Activated CD8-positive, alpha-beta T cell treated with anti-CD3 and anti-CD28 coated beads for 36 hours (primary cell): ENCODE measurements around the gene ABCC12. TPM values are rescaled to one million over a fixed set of nuclear protein-coding genes. Genes with fewer than 3 reads are reported as not detected.

ENCODE experiments used
- ATAC-seq: fragments of 200-7000 bp; cut with Tn5 transposase; one replicate; pipeline ENCODE4 v1.10.0; 2021; ENCODE audit warnings: mild to moderate bottlenecking, moderate library complexity
- CTCF ChIA-PET: fragments of 350-600 bp; sonication (Branson Sonifier 250); formaldehyde crosslinking; loops from one replicate; lab custom pipeline; 2021; ENCODE audit warnings: antibody characterized with exemption; lab: Charles Lee
- POLR2A ChIA-PET: fragments of 350-600 bp; sonication (Branson Sonifier 250); formaldehyde crosslinking; loops from one replicate; lab custom pipeline; 2021; ENCODE audit warnings: antibody characterized with exemption; lab: Charles Lee
- DNase-seq: peaks from one replicate; pipeline ENCODE4 v3.0.0-alpha.2; 2020
- H3K27ac Mint-ChIP-seq: one replicate; pipeline ENCODE4 v1.8.0; 2021; ENCODE audit warnings: mild to moderate bottlenecking, mixed read lengths
- H3K27me3 Mint-ChIP-seq: one replicate; pipeline ENCODE4 v1.8.0; 2021; ENCODE audit warnings: mixed read lengths
- H3K36me3 Mint-ChIP-seq: one replicate; pipeline ENCODE4 v1.8.0; 2021; ENCODE audit warnings: low read depth, mixed read lengths
- H3K4me1 Mint-ChIP-seq: one replicate; pipeline ENCODE4 v1.8.0; 2021; ENCODE audit warnings: low read depth, mixed read lengths
- H3K4me3 Mint-ChIP-seq: one replicate; pipeline ENCODE4 v1.8.0; 2021; ENCODE audit warnings: mild to moderate bottlenecking, moderate library complexity, mixed read lengths
- H3K9me3 Mint-ChIP-seq: one replicate; pipeline ENCODE4 v1.8.0; 2021; ENCODE audit warnings: mixed read lengths
- CTCF ChIP-seq: fragments of 200-600 bp; IDR thresholded peaks from one replicate; pipeline ENCODE4 v1.8.0; 2022; ENCODE audit warnings: antibody characterized with exemption, mild to moderate bottlenecking
- intact Hi-C: fragments of 100-400 bp; cut with micrococcal nuclease; formaldehyde crosslinking; loops from one replicate; pipeline ENCODE4 v1.10.0; 2022
- total RNA-seq, 2 experiments: library from RNA; stranded (reverse); gene quantifications; one replicate each; pipeline ENCODE4 v1.2.3, GENCODE V29; 2021

The ABCC12 gene
- not detected for total RNA-seq

DNA sequence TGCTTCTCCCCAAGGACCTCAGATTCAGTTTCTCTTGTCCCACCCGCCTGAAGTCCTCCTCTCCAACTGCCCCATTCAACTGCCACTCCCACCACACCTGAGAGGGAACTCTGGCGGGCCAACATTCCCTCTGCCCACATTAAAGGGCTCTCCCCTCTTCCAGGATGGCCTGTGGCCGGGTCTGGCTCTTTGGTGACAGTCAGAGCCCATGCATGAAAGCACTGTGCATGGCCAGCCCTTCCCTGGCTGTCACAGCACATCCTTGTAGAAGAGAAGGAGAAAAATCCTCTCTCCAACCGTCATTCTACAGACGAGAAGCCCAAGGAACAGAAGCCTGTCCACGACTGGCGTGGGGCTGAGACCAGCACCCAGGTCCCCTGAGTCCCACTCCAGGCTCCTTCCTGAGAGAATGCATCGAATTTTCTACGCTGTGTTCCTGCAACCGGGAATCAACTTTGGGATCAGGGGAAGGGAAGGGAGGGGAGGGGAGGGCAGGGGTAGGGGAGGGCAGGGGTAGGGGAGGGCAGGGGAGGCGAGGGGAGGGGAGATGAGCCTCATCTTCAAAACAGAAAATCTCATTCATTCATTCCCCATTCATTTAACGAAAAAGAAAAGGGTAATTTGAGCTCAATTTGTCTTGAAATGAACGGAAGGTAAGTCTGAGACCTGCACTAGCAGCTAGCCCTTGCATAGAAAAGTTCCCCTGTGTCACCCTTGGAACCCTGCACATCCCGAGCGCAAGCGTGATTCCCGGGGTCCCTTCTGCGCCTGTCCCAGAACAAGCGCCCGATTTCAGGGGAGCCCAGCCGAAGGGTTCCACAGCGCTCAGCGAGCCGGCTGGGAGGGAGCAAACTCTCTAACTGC is at the start of gene ABCC12:
Gene ABCC12 (minus strand): TSS at position 68 of the 864 bp plus-strand sequence. CDS start 9,569 bp downstream, outside the sequence.
- intact Hi-C loops: loop anchor here (10.0 kb wide), 1 partner anchor 1011 kb away; the partner anchor contains the start of gene NETO2
- peaks cover 24% of the 10 kb centered on the region for H3K27me3 Mint-ChIP-seq
- H3K36me3 Mint-ChIP-seq: no peaks in the 10 kb centered on the region
- POLR2A ChIA-PET: interaction anchor here (0.6 to 0.7 kb wide), 2 partner anchors 14 to 540 kb away, joined by 3 to 4 read pairs; no protein-coding TSS in a partner anchor
- no peak for TF ChIP-seq CTCF
- DNase-seq (no peak), ATAC-seq (no peak)
- peaks cover 28% of the 10 kb centered on the region for H3K4me1 Mint-ChIP-seq
- H3K27ac Mint-ChIP-seq: no peak within 1 kb of the TSS
- CTCF ChIA-PET: interaction anchor here (0.6 to 5.4 kb wide), 14 partner anchors 9 to 1392 kb away, joined by 3 to 47 read pairs (median 4); partner anchors contain the start of gene NETO2
- H3K4me3 Mint-ChIP-seq: no peak within 1 kb of the TSS
- H3K9me3 Mint-ChIP-seq: no peaks in the 10 kb centered on the region

DNA sequence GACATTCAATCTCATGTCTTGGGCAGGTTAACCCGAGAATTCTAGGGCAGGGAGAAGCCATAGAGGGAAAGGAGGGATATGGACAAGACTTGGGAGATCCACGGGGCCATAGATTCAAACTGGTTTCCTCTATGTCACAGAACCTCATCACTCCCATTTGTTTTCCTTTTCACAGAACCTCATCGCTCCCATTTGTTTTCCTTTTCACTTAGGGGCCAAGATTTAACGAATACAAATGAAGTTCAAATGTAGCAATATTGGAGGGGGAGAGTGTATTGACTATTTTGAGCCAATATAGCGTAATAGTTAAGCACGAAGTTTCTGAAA is 49.0 kb upstream of the ABCC12 start:
- no peaks in the 10 kb centered on the region for H3K9me3 Mint-ChIP-seq
- no peak for TF ChIP-seq CTCF
- peaks cover 11% of the 10 kb centered on the region for H3K27me3 Mint-ChIP-seq
- intact Hi-C loops: no loop called here
- DNase-seq: no peak
- H3K4me3 Mint-ChIP-seq: no peak overlapping the region
- H3K4me1 Mint-ChIP-seq: peaks cover 2% of the 10 kb centered on the region
- ChIA-PET POLR2A (no interaction called here), CTCF (no interaction called here)
- H3K36me3 Mint-ChIP-seq: no peaks in the 10 kb centered on the region
- H3K27ac Mint-ChIP-seq: no peak overlapping the region
- no peak for ATAC-seq

GRCh38 chr16:48203974-48204824 is 48.4 kb upstream of the ABCC12 start:
- intact Hi-C loops: no loop called here
- no peak for TF ChIP-seq CTCF
- Mint-ChIP-seq H3K27ac (no peak overlapping the region), H3K36me3 (no peaks in the 10 kb centered on the region), H3K4me1 (peaks cover 2% of the 10 kb centered on the region), H3K27me3 (peaks cover 11% of the 10 kb centered on the region), H3K9me3 (no peaks in the 10 kb centered on the region), H3K4me3 (no peak overlapping the region)
- ChIA-PET POLR2A (no interaction called here), CTCF (interaction anchor here (1.0 kb wide), 1 partner anchor 419 kb away, joined by 3 read pairs; no protein-coding TSS in a partner anchor)
- ATAC-seq (no peak), DNase-seq (no peak)

DNA sequence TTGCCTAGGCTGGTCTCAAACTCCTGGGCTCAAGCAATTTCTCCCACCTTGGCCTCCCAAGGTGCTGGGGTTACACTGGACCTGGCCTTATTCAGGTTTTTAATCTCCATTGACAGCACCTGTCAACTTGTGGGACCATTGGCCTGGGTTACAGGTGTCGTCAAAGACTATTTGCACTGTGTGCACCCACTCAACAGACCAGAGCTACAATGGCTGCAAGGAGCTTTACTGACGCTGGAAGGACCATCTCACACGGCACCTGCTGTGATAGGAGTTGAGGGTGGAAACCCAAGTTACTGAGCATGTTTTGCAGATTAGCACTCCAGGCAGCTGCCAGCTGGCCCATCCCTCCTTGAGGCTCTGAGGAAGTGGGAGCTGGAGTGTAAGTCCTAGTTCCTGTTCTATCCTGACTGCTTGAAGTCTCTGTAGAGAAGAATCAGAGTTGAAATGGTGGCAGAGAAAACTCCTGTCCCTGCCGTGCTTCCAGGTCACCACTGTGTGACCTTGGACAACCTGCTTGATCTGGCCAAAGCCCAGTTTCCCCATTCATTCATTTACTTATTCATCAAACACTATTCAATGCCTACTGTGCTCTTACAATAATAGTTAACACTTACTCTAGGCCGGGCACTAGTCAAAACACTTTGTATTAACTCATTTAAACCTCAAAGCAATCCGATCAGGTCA is 45.9 kb upstream of the ABCC12 start:
- no peaks in the 10 kb centered on the region for H3K36me3 Mint-ChIP-seq
- TF ChIP-seq CTCF: no peak
- H3K4me3 Mint-ChIP-seq: no peak overlapping the region
- H3K27ac Mint-ChIP-seq: no peak overlapping the region
- ChIA-PET POLR2A (no interaction called here), CTCF (no interaction called here)
- no peak for ATAC-seq
- intact Hi-C loops: no loop called here
- peaks cover 2% of the 10 kb centered on the region for H3K4me1 Mint-ChIP-seq
- no peaks in the 10 kb centered on the region for H3K9me3 Mint-ChIP-seq
- peaks cover 5% of the 10 kb centered on the region for H3K27me3 Mint-ChIP-seq
- no peak for DNase-seq
